H1 (cell line): ENCODE measurements around the gene VWF. TPM values are rescaled to one million over a fixed set of nuclear protein-coding genes. Genes with fewer than 3 reads are reported as not detected.

Experiments used
- CTCF ChIA-PET: fragments of 300-600 bp; sonication (Branson Sonifier 250); formaldehyde crosslinking; loops from one replicate; lab custom pipeline; 2021; ENCODE audit not compliant: partially characterized antibody; lab: Charles Lee
- POLR2A ChIA-PET: fragments of 300-600 bp; sonication (Branson Sonifier 250); formaldehyde crosslinking; loops from one replicate; lab custom pipeline; 2021; ENCODE audit warnings: inconsistent platforms; ENCODE audit not compliant: partially characterized antibody; lab: Charles Lee
- DNase-seq, 2 experiments: peaks; one replicate each; pipeline versions ENCODE4 v3.0.0 to v3.0.0-alpha.2; 2010 to 2022; ENCODE audit warnings: low spot score in 2 of 2, low read depth in 1 of 2, mixed read lengths in 1 of 2
- FAIRE-seq: peaks from 2 replicates; lab custom pipeline; 2011; peaks lifted over from hg19 to GRCh38; lab: Jason Lieb, UNC
- H2AFZ ChIP-seq: 2 replicates; pipeline ENCODE4 v1.8.1; 2012; ENCODE audit warnings: low read length, inconsistent platforms
- H2AK5ac ChIP-seq: 2 replicates; pipeline ENCODE4 v1.6.1; 2013; ENCODE audit warnings: low read depth, low read length
- H2BK120ac ChIP-seq: replicated peaks from 2 replicates; pipeline ENCODE3; 2013; ENCODE audit warnings: low read depth, low read length, inconsistent platforms
- H2BK12ac ChIP-seq: 2 replicates; pipeline ENCODE4 v1.6.1; 2013; ENCODE audit warnings: low read depth, low read length
- H2BK15ac ChIP-seq: 2 replicates; pipeline ENCODE4 v1.6.1; 2013; ENCODE audit warnings: low read length
- H2BK20ac ChIP-seq: 2 replicates; pipeline ENCODE4 v1.6.1; 2013; ENCODE audit warnings: low read length
- H2BK5ac ChIP-seq: 2 replicates; pipeline ENCODE4 v1.6.1; 2013; ENCODE audit warnings: low read depth, low read length
- H3K14ac ChIP-seq: 2 replicates; pipeline ENCODE4 v1.6.1; 2013; ENCODE audit warnings: inconsistent platforms; ENCODE audit not compliant: insufficient read length
- H3K18ac ChIP-seq: 2 replicates; pipeline ENCODE4 v1.6.1; 2013; ENCODE audit warnings: low read length; ENCODE audit errors: extremely low read depth
- H3K23ac ChIP-seq: 2 replicates; pipeline ENCODE4 v1.6.1; 2013; ENCODE audit warnings: inconsistent platforms; ENCODE audit not compliant: insufficient read length
- H3K23me2 ChIP-seq: 2 replicates; pipeline ENCODE4 v1.6.1; 2013; ENCODE audit warnings: low read depth, low read length
- H3K27ac ChIP-seq: 2 replicates; pipeline ENCODE4 v1.6.1; 2011; ENCODE audit warnings: low read depth, low read length, inconsistent platforms
- H3K27me3 ChIP-seq, 4 experiments: replicated peaks in 1 of 4; 1 replicate in 1 of 4; 2 replicates in 3 of 4; pipeline versions ENCODE4 v1.6.1 to v1.8.1; 2011 to 2013; ENCODE audit warnings: low read length in 3 of 4, mild to moderate bottlenecking in 3 of 4, inconsistent platforms in 2 of 4, mixed read lengths in 2 of 4, moderate library complexity in 1 of 4; ENCODE audit not compliant: control insufficient read depth in 3 of 4, insufficient read depth in 3 of 4; ENCODE audit errors: extremely low read depth in 1 of 4
- H3K36me3 ChIP-seq, 4 experiments: 2 replicates each; pipeline versions ENCODE4 v1.6.1 to v1.8.1; 2011 to 2013; ENCODE audit warnings: mild to moderate bottlenecking in 4 of 4, low read length in 3 of 4, moderate library complexity in 2 of 4, control low read depth in 1 of 4, inconsistent platforms in 1 of 4; ENCODE audit not compliant: insufficient read depth in 4 of 4, control insufficient read depth in 2 of 4
- H3K4ac ChIP-seq: replicated peaks from 2 replicates; pipeline ENCODE3; 2013; ENCODE audit warnings: low read length, low read depth, mixed read lengths, inconsistent platforms; ENCODE audit not compliant: insufficient read length
- H3K4me1 ChIP-seq, 4 experiments: replicated peaks in 1 of 4; 1 replicate in 1 of 4; 2 replicates in 3 of 4; pipeline versions ENCODE4 v1.6.1 to v1.8.1; 2011 to 2013; ENCODE audit warnings: low read length in 3 of 4, inconsistent platforms in 2 of 4, mixed read lengths in 1 of 4; ENCODE audit not compliant: insufficient read depth in 4 of 4, control insufficient read depth in 3 of 4
- H3K4me2 ChIP-seq, 2 experiments: 2 replicates each; pipeline versions ENCODE4 v1.6.1 to v1.8.1; 2011 to 2013; ENCODE audit warnings: low read depth in 2 of 2, low read length in 2 of 2, control low read depth in 1 of 2, inconsistent platforms in 1 of 2, mild to moderate bottlenecking in 1 of 2; ENCODE audit not compliant: insufficient read depth in 1 of 2
- H3K4me3 ChIP-seq, 4 experiments: fragments of 200-600, 300-600 bp in 1 of 4; sonication (generic), shearing (Covaris generic), sonication (Bioruptor Twin) in 1 of 4; 2 replicates each; pipeline versions ENCODE4 v1.5.1 to v1.8.1; 2011 to 2016; ENCODE audit warnings: low read length in 4 of 4, low read depth in 3 of 4, control low read depth in 2 of 4, inconsistent platforms in 2 of 4, mild to moderate bottlenecking in 2 of 4, mixed read lengths in 1 of 4, moderate library complexity in 1 of 4; ENCODE audit not compliant: insufficient read depth in 2 of 4; ENCODE audit errors: extremely low read depth in 1 of 4
- H3K56ac ChIP-seq: replicated peaks from 2 replicates; pipeline ENCODE3; 2013; ENCODE audit warnings: low read depth, mild to moderate bottlenecking, mixed read lengths, low read length, inconsistent platforms; ENCODE audit not compliant: insufficient read length
- H3K79me1 ChIP-seq: 2 replicates; pipeline ENCODE4 v1.6.1; 2013; ENCODE audit warnings: low read depth, low read length, control low read depth
- H3K79me2 ChIP-seq, 2 experiments: 2 replicates each; pipeline versions ENCODE4 v1.6.1 to v1.8.1; 2012 to 2013; ENCODE audit warnings: low read length in 2 of 2, mild to moderate bottlenecking in 2 of 2, inconsistent platforms in 1 of 2; ENCODE audit not compliant: insufficient read depth in 2 of 2, control insufficient read depth in 1 of 2
- H3K9ac ChIP-seq, 4 experiments: replicated peaks in 1 of 4; 1 replicate in 1 of 4; 2 replicates in 3 of 4; pipeline versions ENCODE4 v1.6.1 to v1.8.1; 2011 to 2013; ENCODE audit warnings: low read depth in 3 of 4, low read length in 3 of 4, control low read depth in 2 of 4, mild to moderate bottlenecking in 2 of 4, moderate library complexity in 2 of 4, inconsistent platforms in 1 of 4; ENCODE audit errors: extremely low read depth in 1 of 4
- H3K9me3 ChIP-seq, 2 experiments: 2 replicates each; pipeline versions ENCODE4 v1.6.1 to v1.8.1; 2012 to 2013; ENCODE audit warnings: mild to moderate bottlenecking in 2 of 2, moderate library complexity in 2 of 2, control low read depth in 1 of 2, inconsistent platforms in 1 of 2, low read depth in 1 of 2, low read length in 1 of 2, mixed read lengths in 1 of 2; ENCODE audit not compliant: insufficient read depth in 2 of 2
- H4K20me1 ChIP-seq, 2 experiments: replicated peaks in 1 of 2; 2 replicates each; pipeline versions ENCODE3 to v1.8.1; 2011 to 2013; ENCODE audit warnings: inconsistent platforms in 2 of 2, low read length in 2 of 2, mild to moderate bottlenecking in 1 of 2; ENCODE audit not compliant: insufficient read depth in 2 of 2, control insufficient read depth in 1 of 2
- H4K5ac ChIP-seq: 2 replicates; pipeline ENCODE4 v1.6.1; 2013; ENCODE audit warnings: low read length, low read depth, mixed read lengths, inconsistent platforms; ENCODE audit not compliant: insufficient read length
- H4K8ac ChIP-seq: 2 replicates; pipeline ENCODE4 v1.8.0; 2013; ENCODE audit warnings: mild to moderate bottlenecking, moderate library complexity, low read length, inconsistent platforms; ENCODE audit not compliant: insufficient read depth; ENCODE audit errors: extremely low read depth
- H4K91ac ChIP-seq: replicated peaks from 2 replicates; pipeline ENCODE3; 2013; ENCODE audit warnings: low read length, mixed read lengths, inconsistent platforms; ENCODE audit not compliant: insufficient read length
- RAD21 ChIP-seq, 2 experiments: IDR thresholded peaks in 1 of 2; conservative IDR thresholded peaks in 1 of 2; 2 replicates each; pipeline ENCODE4 v1.6.1; 2011; ENCODE audit warnings: low read depth in 2 of 2, low read length in 2 of 2, improper control_type of control experiment in 1 of 2, inconsistent platforms in 1 of 2, mild to moderate bottlenecking in 1 of 2, moderate library complexity in 1 of 2
- RFX5 ChIP-seq: IDR thresholded peaks from 2 replicates; pipeline ENCODE4 v1.6.1; 2011; ENCODE audit warnings: low read depth, low read length, improper control_type of control experiment, borderline replicate concordance
- WGBS, 2 experiments: shearing (Covaris generic) in 1 of 2; methylation state at CpG; one replicate each; pipeline versions ENCODE4 v1.1.6 to v1.1.7; 2013 to 2015; ENCODE audit warnings: low lambda C conversion rate in 2 of 2, mixed read lengths in 2 of 2, inconsistent platforms in 1 of 2, low coverage in 1 of 2, missing lambda C conversion rate in 1 of 2; ENCODE audit not compliant: insufficient replicate concordance in 2 of 2, insufficient coverage in 1 of 2, insufficient read length in 1 of 2; ENCODE audit errors: extremely low coverage in 1 of 2, missing lambda C conversion rate in 1 of 2; 5-methylcytosine and 5-hydroxymethylcytosine counted together
- polyA plus RNA-seq, 7 experiments: library from polyadenylated mRNA; depleted of rRNA in 3 of 7; stranded (reverse) in 5 of 7; unstranded in 2 of 7; fragments of >200 nt in 5 of 7; fragments of 200-250 nt in 2 of 7; gene quantifications; 1 replicate in 5 of 7; 2 replicates in 1 of 7; 4 replicates in 1 of 7; pipeline versions ENCODE4 v1.2.1 to v1.2.3, GENCODE V29; 2011 to 2013; ENCODE audit warnings: missing spikeins in 2 of 7, mixed read lengths in 2 of 7
- total RNA-seq: library from RNA; stranded (reverse); fragmentation: NEBNext Ultra II Directional; extraction: Animal tissue kit (Norgen Biotek cat#: 25700); gene quantifications from 2 replicates; pipeline ENCODE4 v1.2.1, GENCODE V29; 2021
- TF ChIP-seq, protein P1 (sequence below): IDR thresholded peaks from 2 replicates; pipeline ENCODE4 v1.6.1; 2012; ENCODE audit warnings: inconsistent platforms
- TF ChIP-seq, protein P2 (sequence below): IDR thresholded peaks from 2 replicates; pipeline ENCODE4 v1.6.1; 2012; ENCODE audit warnings: inconsistent platforms

VWF gene
- total and polyA plus RNA-seq, 2 of the 8 experiments (the other 6 are each of a cell fraction or from before 2014, with no cell fraction given), result 0.39 to 0.60 TPM

DNA sequence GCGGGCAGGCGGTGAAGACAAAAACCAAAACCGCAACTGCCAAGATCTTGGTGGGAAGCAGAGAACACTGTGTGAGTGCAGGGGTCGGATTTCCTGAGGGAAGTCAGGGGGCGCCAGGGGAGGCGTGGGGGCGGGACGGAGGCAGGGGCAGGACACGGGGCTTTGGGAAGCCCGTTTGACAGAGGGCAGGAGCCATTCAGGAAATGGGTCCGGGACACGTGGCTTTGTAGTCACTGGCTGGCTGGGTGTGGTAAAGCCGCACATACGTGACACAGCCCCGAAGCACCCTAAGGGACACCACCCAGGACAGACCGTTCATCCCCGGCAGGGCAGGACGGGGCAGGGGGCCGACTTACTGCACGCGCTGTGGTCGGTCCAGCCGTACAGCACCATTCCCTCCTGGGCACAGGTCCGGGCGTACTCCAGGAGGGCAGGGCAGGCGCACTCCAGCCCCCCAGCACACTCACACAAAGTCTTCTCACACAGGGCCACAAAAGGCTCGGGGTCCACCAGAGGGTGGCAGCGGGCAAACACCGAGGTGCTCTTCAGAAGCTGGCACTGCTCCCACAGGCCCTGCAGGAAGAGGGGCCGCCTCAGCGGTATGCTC is 49.4 kb downstream of the VWF start:
- no peak overlapping the region for H3K9ac ChIP-seq
- peak overlapping the region; percentile 72; the same call in 1 of the 2 replicates for H2BK15ac ChIP-seq
- no peaks in the 10 kb centered on the region for H3K23me2 ChIP-seq
- H3K27me3 ChIP-seq, result no peaks in the 10 kb centered on the region
- H3K14ac ChIP-seq, result no peak overlapping the region
- DNase-seq, result no peak
- CTCF ChIA-PET, result interaction anchor here (0.6 to 1.8 kb wide), 11 partner anchors 9 to 1134 kb away, joined by 3 to 7 read pairs (median 5); no protein-coding TSS in a partner anchor
- no peak overlapping the region for H2BK120ac ChIP-seq
- H4K5ac ChIP-seq, result no peak overlapping the region
- no peaks in the 10 kb centered on the region for H3K79me2 ChIP-seq
- H2BK5ac ChIP-seq, result peak overlapping the region; percentile 66; the same call in 1 of the 2 replicates
- peaks cover 0 to 13% (median 7%) of the 10 kb centered on the region in 4 experiments; a peak in 4 of 7 replicates for H3K4me1 ChIP-seq
- H3K27ac ChIP-seq, result no peak overlapping the region
- H3K18ac ChIP-seq, result peak overlapping the region; percentile 48
- H3K4me2 ChIP-seq, result 0 out of 4 replicates have a peak overlapping the region, but pooled peaks of 1 of the 2 experiments have one; percentile 12
- H3K23ac ChIP-seq, result no peak overlapping the region
- peak overlapping the region; percentile 72; the same call in 1 of the 2 replicates for H2AFZ ChIP-seq
- POLR2A ChIA-PET, result interaction anchor here (1.0 to 1.4 kb wide), 2 partner anchors 9 to 10 kb away, joined by 3 to 4 read pairs; no protein-coding TSS in a partner anchor
- H4K91ac ChIP-seq, result no peak overlapping the region
- H3K56ac ChIP-seq, result no peak overlapping the region
- TF ChIP-seq, protein P1, sequence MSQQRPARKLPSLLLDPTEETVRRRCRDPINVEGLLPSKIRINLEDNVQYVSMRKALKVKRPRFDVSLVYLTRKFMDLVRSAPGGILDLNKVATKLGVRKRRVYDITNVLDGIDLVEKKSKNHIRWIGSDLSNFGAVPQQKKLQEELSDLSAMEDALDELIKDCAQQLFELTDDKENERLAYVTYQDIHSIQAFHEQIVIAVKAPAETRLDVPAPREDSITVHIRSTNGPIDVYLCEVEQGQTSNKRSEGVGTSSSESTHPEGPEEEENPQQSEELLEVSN, result peak; percentile 32; the same call in 1 of the 2 replicates
- TF ChIP-seq RAD21 (IDR thresholded peaks at IDR 0.05 in 1 of 2, conservative IDR thresholded peaks at IDR 0.05 in 1 of 2; ENCODE audit: low read depth in 2 of 2, low read length in 2 of 2) (peak in 1 of 2 experiments; percentile 26; a peak in 1 of 4 replicates), RFX5 (no peak)
- TF ChIP-seq, protein P2, sequence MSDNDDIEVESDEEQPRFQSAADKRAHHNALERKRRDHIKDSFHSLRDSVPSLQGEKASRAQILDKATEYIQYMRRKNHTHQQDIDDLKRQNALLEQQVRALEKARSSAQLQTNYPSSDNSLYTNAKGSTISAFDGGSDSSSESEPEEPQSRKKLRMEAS, result peak; percentile 58
- TF ChIP-seq, all 59 proteins: peak for 3
- Histone ChIP-seq H3K79me1 (no peaks in the 10 kb centered on the region), H3K4ac (no peak overlapping the region), H3K9me3 (no peaks in the 10 kb centered on the region), H4K8ac (peak overlapping the region; percentile 15), H2BK12ac (peak overlapping the region; percentile 94; the same call in 1 of the 2 replicates), H2AK5ac (0 out of 2 replicates have a peak overlapping the region, but pooled peaks have one; percentile 48), H3K4me3 (no peak overlapping the region), H2BK20ac (peak overlapping the region; percentile 61), H4K20me1 (no peaks in the 10 kb centered on the region), H3K36me3 (no peaks in the 10 kb centered on the region)
- FAIRE-seq, result no peak
- 78% methylated on average over 29 of the region's 31 CpGs; no CpG with 5 or more reads in 1 of the 2 experiments for WGBS, 2 experiments
